Left kidney (tissue), 2 donors: ENCODE data around the gene UBLCP1. TPM values are rescaled to one million over a fixed set of nuclear protein-coding genes. Genes with fewer than 3 reads are reported as not detected.

ENCODE experiments used
- DNase-seq: peaks from one replicate; pipeline ENCODE4 v3.0.0-alpha.2; 2013
- polyA plus RNA-seq: library from polyadenylated mRNA; unstranded; fragments of 120-200 nt; gene quantifications from one replicate; pipeline ENCODE4 v1.2.1, GENCODE V29; 2013; ENCODE audit not compliant: insufficient read length

The UBLCP1 gene
- polyA plus RNA-seq, 1 donor: 53.3 TPM

DNA sequence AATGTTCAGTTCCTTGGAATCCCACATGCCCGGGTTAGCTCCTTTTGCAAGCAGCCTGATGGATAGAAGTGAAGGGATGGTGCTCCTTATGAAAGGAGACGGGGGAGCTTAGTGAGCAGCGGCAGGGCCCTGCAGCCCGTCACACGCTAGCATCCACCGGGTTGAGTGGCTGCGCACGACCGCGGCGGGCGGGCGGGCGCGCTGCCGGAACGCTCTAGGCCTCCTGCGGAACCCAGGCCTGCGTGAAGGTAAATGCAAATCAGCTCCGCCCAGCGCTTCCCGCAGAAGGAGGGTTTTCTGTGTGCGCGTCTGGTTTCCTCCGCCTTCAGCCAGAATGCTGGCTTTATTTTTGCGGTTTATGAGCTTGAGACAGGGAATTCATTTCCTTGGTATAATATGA is 47.4 kb downstream of the UBLCP1 start:
- peak; percentile 40 for DNase-seq

DNA sequence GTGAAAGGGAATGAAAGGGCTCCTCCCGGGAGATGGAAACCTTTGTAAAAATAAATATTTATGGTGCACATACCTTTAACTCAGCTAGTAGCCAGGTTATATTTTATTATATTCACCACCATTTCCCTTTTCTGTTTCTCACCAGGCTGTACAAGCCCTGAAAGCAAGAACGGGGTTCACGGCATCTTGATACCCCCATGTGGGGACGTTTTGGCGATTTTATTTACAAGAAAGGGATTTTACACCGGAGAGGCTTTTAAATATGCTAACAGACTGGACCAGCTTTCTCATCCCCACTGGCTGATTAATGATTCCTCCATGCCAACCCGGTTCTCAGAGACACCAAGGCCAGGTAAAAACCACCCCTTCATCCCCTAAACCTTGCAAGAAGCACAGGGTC is 48.0 kb downstream of the UBLCP1 start:
- no peak for DNase-seq

DNA sequence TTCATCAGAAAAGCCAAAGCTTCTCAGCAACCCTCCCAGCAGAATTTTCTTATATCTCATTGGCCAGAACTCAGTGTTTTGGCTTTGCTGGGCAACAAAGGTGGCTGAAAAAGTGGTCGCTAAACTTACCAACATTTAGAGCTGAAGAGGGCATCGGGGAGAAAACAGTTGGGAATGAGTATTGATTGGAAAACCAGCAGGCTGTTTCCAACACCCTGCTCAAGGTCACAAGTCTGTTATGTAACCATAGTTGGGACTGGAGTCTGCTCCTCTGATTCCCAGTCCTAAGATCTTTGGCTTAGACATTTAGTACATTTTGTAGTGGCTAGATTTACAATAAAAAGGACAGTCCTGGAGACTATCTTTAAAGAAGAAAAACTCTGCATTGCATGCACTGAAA is 50.1 kb downstream of the UBLCP1 start:
- DNase-seq: no peak

DNA sequence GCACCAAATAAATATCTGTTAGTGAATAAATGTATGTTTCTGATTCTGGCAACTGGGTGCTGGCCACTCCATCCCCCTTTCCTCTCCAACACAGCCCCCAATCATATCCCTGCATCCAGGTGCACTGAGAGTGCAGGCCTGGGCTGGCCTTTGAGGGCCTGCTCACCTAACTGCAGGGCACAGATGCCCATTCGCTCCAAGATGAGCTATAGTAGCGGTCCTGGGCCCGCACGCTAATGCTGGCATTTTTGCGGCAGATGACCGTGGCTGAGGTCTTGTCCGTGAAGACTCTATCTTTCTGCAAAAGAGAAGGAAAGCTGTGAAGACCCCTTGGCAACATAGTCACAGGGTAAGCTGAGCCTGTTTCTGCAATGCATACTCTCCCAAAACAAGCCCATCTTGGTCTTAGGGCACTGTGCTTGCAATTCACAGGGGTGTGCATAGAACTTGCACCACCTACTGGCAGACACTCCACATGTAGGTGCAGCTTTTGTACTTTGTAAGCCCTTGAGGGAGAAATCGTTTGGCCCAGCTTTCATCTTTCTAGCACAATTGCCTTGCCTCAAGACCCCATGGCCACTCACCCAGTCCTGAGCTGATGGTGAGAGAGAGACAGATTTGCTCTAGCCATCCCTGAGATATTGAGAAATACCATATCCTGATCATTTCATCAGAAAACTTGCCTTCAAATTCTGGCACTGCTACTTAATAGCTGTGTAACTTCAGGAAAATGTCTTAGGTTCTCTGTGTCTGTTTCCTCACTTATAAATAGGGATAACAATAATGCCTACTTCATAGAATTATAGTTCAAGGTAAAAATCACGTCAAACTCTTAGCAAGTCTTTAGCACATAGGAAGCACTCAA is 53.7 kb downstream of the UBLCP1 start:
- peak; percentile 46 for DNase-seq

DNA sequence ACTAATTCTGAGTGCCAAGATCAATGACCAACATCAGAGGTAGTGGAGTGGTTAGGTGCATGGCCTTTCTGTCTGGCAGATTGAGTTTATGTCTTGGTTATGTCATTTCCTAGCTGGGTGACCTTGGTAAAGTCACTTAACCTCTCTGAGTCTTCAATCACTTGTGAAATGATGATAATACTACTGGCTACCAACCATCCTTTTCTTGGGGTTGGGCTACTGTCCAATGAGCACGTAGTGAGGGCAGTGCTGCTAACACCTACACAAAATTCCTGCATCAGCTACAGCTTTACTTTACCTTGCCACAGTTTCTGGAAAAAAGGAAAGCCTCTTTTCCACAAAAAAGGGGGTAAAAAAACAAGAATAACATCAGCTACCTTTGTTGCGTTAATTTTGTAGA is 54.8 kb downstream of the UBLCP1 start:
- no peak for DNase-seq

DNA sequence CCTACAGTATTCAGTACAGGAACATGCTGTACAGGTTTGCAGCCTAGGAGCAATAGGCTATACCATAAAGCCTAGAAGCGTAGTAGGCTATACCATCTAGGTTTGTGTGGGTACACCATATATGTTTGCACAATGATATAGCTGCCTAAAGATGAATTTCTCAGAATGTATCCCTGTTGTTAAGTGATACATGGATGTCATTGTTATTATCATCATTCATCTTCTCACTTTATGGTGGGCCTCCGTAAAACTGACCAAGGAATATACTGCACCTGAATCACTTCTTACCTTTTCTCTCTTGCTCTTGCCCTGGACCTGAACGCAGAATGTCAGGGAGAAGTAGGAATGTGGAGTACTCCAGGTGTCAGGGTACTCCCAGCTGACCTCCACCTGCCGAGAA is 55.4 kb downstream of the UBLCP1 start:
- DNase-seq: no peak

DNA sequence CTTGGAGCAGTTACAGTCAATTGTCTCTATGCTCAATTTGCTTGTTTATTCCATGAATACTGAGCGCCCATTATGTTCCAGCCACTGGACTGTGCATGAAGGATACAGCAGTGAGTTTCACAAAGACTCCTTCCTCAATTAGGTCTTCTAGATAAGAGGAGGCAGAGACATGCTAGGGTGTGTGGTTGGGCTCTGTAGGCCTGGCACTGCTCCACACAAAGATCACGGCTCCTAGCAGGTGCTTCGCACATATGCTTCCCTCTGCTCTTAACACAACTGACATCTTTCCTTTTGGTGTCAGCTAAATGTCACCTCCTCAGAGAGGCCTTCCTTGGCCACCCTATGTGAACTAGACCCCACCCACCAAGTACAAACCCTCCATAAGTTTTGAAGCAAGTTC is 56.3 kb downstream of the UBLCP1 start:
- DNase-seq: no peak

DNA sequence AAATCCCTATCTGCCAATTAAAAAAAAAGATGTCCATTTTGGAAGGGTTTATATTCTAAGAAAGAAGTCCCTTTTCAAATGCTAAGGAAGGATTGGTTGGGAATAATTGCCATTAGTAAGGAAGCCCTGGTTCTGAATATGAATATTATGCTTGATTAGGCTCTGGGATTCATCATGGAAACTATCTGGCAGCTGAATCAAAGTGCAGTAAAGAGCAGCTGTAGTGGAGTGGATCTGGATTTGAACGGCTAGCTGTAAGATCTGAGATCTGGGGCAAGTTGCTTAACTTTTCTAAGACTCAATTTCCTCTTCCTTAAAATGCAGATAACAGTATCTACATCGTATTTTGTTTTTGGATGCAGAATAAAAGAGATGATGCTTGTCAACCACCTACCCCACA is 56.7 kb downstream of the UBLCP1 start:
- DNase-seq: no peak

DNA sequence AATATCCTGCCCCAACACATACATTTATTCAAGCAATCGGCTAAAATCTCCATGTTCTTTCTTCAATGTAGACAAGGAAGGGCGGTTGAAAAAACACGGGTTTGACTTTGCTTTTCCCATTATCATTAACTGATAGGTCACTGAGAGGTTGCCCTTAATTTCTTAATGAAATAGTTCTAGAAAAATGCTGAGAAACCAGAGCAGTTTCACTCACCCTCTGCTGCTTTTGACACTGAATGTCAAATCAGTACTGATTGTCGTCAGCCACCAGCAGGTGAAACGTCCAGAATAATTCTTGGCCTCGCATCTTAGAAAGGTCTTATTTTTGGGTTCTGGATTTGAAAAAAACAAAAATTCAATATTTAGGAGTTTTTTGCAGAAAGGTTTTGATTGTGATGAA is 59.1 kb downstream of the UBLCP1 start:
- no peak for DNase-seq

DNA sequence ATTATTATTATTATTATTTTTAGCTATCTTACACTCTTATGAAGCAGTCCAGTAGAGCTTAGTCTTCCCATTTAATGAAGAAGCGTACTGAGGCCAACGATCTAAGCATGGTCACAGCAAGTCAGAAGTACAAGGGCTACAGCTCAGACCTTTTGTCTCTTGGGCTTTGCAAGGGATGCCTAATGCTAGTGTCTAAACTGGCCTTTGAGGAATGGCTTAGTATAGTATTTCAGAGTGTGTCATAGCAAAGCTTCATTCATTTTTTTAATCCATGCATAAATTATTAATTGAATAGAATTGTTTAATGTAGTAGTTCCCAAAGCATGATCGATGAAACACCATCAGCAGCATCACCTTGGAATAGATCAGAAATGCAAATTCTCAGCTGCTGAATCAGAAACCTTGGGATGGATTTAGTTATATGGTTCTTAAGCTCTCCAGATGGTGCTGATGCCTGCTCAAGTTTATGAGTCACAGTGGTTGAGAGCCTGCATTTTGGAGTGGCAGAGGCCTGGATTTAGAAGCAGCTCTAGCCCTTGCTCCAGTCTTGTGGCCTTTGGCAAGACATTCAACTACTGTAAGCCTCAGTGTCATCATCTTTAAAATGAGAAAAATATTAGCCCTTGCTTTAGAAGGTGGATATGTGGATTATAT is 61.1 kb downstream of the UBLCP1 start:
- DNase-seq: no peak

DNA sequence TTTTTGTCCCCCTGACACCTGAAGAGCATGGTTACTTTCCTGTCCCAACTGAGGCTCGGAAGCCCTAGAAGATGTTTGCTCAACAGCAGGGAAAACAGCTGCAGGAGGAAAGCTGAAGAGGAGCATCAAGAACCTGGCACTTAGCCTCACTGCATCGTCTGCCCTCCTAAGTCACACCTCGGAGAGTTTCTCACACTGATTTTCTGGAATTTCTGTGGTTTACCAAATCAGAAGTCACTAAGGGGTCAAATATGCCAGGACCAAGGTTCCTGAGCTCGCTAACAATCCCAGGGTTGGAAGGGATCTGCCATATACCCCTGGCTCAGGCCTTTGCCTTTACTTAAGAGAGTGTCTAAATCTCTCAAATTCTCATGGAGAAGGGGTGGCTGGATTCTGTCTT is 61.9 kb downstream of the UBLCP1 start:
- DNase-seq: no peak

DNA sequence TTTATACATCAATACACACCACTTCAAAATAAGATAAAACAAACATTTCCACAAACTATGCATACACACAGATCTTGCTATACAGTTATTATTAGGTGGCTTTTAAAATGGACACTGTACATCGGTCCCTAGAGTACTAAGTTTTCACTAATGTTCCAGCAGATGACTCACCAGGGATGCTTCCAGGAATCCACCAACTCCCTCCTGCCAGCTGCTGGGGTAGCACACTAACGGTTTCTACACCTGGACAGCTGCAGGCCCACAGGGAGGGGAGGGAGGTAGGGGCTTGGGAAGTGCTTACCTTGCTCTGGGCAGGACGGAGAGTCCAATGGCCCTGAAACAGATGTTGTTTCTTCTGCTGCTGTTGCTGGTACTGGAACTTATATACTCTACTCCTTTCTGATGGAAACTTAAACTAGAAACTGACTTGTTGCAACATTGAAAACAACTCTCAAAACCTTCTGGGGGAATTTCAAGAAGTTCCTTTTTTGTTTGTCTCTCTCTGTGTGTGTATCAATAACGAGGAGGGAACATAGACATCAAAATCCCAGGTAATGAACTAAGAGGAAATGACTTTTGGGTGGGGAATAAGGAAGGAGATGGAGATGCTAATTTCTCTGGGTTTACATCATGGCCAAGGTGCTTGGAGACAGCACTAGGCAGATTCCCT is 67.2 kb downstream of the UBLCP1 start, which contains the start of gene IL12B:
IL12B (minus strand) TSS at position 357 of the 670 bp plus-strand sequence. CDS start 3,705 bp downstream, outside the sequence.
- DNase-seq: no peak

DNA sequence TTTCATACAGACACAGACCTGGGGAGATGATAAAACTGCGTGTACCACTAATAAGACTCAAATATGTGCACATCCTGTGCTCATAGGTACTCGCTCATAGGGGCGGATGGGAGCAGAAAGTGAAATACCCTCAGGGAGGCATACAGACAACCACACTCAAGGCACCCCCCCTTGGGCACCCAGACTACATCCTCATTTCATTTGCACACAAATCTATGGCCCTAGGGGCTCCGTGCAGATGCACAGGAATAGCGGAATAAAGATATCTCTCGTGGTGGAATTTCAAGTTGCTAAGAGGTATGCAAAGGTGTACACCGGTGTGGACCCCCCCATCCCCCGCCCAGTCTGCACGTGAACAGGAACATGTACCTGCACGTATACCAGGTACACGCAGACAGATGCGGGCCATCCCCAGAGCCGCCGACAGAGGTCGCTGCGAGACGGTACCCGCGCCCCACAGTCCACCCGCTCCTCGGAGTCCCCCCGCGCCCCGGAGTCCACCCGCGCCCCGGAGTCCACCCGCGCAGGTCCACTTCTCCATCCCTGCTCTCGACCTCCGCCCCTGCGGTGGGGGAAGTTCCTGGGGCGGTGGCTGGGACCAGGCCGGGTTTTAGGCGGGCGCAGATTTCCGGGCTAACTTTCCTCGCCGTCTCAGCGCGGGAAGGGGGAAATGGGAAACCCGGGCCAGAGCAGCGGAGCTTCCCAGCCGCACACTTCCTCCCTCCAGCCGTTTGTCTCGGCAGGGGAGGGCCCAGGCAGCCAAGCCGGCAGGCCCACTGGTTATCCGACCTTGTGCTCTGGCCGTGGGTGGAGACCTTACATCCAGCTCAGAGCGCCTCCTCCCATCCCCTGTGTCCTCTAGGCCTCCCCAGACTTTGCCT is 68.2 kb downstream of the UBLCP1 start:
- DNase-seq: peak; percentile 36

DNA sequence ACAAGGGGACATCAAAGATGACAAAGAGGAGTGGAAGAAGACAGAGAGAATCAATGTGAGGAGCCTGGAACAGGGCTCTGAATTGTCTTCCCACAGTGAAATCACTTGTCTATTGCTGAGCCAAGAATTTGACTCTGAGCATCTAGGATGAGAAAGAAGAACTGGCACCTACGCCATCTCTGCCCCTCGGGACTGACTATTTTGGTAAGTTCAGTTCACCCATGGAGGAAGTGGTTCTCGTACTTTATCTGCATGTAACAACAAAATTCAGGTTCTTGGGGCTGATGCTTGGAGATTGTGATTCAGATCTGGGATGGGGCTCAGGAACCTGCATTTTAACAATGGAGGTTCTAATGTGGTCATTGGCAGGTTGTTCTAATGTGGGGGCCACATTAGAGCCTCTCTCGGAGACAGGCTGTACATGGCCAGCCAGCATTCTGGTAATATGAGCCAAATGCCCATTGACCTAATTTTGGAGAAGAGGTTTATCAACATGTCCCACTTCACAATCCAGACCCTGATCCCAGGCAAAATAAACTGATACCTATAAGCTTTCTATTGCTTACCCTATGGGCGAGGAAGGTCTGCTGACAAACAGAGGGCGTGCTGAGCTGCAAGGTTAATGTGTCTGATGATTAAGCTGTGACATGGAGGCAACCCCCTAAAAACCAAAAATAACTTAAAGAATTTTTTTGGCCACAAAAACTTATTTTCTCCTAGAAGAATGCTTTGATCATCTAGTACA is 69.9 kb downstream of the UBLCP1 start:
- no peak for DNase-seq

DNA sequence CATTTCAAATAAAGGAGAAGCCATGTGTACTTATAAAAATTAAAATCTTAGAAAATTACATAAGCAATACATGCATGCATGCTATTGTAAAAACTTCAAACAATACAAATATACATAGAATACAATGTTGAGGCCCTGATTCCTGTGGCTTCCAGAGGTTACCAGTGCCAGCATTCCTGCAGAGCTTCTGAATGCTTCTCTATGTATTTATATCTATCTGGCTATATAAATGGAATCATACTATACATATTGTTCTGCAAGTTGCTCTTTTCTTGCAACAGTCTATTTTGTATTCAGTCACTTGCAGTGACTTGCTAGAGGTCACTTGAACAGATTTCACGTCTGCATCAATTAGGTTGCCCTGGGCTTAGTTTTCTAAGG is 70.4 kb downstream of the UBLCP1 start:
- DNase-seq: no peak

Other genes with a start within 250 kb of the UBLCP1 start
- gene EBF1, start 163.4 kb upstream of the UBLCP1 start, polyA plus RNA-seq: 20.5 TPM
- 114 TPM for gene RNF145, start 53.7 kb upstream of the UBLCP1 start, polyA plus RNA-seq
- gene IL12B, start 67.2 kb downstream of the UBLCP1 start, polyA plus RNA-seq: 0.07 TPM